GM19328 (cell line): ENCODE results near the gene PLXNB3.
"Not testable (repeated sequence)": the region's sequence is repeated elsewhere in the genome, so short reads cannot be mapped to it uniquely, and the experiment has no call there.

Experiments used
- ATAC-seq: cut with Tn5 transposase; IDR thresholded peaks from one replicate; pipeline ENCODE4 v1.9.1; 2021; ENCODE audit warnings: mild to moderate bottlenecking, moderate library complexity; ENCODE audit not compliant: unreplicated experiment

PLXNB3 gene

DNA sequence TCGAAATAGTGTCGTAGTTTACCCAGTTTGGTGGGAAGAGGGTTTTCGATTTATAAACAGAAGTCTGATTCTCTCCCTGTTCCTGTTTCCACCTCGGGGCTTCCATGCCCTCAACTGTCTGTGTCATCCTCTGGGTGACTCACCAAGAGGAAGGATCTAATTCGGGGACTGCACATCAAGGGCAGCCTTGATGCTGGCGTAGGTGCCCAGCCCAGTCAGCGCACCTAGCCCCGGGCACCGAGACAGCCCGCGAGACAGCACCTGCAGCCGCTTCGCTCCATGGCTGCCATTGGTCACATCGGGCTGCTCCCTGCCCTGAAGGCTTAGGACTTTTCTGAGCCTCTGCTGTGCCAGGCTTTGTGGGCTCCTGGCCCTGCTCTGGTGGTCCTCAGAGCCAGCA lies 31.6 kb upstream of the PLXNB3 start:
- ATAC-seq = no peak

DNA sequence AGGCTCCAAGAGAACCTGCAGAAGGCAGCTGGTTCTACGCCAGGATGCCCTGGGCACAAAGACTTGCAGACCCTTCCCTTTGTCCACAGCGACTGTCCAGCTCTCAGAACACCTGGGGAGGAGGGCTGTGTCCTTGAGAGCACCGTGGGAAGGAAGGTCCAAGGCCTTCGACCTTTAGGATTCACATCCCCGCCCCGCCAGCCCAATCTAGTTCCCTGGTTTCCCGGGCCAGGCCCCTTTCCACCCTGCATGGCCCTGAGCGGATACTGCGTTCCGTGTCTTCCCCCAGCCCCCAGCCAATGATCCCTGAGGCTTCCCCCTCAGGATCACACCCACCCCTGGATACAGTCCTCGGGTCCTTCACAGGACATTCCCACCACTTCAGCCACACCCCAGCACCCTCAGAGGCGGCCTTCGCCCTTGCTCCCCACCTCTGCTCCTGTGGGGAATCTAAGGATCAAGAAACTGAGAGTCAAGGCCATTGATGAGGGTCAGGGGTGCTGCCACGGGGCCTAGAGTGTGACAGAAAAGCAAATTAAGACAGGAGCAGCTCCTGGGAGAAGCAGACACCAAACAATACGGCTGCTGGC lies 30.3 kb upstream of the PLXNB3 start:
- no peak for ATAC-seq

DNA sequence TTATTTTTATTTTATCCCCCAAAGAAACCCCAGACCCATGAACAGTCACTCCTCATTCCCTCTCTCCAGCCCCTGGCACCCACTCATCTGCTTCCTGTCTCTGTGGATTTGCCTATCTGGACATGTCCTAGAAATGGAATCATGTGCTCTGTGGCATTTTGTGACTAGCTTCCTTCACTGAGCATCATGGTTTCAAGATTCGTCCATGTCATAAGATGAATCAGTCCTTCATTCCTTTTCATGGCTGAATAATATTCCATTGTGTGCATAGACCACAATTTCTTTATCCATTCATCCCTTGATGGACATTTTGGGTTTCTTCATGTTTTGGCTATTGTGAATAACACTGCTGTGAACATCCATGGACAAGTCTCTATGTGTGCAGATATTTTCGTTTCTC lies 29.2 kb upstream of the PLXNB3 start:
- ATAC-seq = no peak

DNA sequence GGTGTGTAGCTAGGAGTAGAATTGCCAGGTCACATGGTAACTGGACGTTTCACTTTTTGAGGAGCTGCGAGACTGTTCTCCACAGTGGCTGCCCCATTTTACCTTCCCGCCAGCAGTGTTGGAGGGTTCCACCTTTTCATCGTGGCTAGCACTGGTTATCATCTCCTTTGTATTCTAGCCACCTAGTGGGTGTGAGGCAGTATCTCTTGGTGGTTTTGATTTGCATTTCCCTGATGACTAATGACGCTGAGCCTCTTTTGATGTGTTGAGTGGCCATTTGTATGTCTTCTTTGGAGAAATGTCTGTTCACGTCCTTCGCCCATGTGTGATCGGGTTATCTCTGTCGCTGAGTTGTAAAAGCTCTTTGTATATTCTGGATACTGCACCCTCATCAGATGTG lies 28.8 kb upstream of the PLXNB3 start:
- no peak for ATAC-seq

DNA sequence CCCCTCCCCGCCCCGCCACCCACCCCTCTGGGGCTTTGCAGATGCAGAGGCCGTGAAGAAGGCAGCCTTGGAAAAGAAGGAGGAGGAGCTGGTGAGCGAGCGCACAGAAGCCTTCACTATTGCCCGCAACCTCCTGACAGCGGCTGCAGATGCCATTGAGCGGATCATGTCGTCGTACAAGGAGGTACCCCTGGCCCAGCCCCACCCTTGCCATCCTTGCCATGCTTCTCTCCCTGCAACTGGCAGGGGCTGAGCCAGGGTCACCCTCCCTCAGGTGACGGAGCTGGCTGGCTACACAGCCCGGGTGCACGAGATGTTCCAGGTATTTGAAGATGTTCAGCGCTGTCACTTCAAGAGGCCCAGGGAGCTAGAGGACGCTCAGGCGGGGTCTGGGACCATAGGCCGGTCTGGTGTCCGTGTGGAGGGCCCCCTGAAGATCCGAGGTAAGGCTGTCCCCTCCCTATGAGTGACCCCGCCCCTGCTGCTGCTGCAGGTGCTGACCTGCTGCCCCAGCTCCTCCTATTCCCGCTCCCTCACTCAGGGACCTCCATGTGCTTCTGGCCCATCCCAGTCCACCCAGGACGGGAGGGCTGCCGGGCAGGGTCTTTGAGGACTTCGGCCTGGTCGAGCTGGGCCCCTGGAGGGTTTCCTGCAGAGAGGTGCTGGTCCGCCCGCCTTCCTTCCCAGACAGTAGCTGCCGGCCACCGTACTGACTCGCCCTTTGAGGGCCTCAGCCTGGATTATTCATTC lies 27.8 kb upstream of the PLXNB3 start:
- ATAC-seq = no peak

DNA sequence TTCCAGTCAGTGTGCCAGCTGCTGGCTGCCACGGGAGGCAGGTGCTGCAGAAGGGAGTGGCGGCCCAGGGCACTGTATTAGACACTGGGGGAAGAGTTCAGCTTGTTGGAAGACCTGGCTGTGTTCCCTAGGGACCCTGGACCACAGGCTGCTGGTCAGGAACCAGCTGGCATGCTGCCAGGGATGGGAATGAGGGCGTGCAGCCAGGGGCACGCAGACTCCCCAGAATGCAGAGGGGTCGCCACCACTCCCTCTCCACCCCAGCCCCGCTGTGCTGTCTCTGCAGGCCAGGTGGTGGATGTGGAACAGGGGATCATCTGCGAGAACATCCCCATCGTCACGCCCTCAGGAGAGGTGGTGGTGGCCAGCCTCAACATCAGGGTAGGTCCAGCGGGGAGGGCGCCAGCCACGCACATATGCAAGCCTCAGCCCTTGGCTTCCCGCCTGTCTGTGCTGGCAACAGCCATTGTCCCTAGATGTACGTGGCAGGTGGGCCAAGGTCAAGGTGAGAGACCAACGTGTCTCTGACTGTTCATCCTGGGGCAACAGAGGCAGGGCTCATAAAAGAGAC lies 27.1 kb upstream of the PLXNB3 start:
- ATAC-seq = no peak

DNA sequence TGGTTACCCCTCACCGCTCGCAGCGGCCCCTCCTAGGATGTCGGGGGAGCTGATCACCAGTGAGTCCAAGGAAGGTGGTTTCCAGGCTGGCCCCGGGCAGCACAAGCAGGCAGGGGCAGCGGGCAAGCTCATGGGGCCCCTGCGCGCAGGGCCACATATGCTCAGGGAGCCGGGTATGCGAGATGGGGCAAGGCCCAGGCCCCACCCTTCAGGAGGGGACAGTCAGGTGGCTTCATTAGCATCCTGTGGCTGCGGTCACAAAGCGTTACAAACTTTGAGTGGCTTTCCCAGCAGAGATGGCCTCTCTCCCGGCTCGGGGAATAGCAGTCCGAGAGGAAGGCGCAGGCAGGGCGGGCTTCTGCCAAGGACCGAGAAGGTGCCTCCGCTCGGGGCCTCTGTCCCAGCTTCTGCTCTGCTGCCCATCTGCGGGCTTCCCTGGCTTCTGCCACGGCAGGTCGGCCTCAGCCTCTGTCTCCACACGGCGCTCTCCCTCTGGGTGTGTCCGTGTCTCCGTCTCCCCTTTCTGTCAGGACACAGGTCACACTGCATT lies 25.9 kb upstream of the PLXNB3 start:
- no peak for ATAC-seq

DNA sequence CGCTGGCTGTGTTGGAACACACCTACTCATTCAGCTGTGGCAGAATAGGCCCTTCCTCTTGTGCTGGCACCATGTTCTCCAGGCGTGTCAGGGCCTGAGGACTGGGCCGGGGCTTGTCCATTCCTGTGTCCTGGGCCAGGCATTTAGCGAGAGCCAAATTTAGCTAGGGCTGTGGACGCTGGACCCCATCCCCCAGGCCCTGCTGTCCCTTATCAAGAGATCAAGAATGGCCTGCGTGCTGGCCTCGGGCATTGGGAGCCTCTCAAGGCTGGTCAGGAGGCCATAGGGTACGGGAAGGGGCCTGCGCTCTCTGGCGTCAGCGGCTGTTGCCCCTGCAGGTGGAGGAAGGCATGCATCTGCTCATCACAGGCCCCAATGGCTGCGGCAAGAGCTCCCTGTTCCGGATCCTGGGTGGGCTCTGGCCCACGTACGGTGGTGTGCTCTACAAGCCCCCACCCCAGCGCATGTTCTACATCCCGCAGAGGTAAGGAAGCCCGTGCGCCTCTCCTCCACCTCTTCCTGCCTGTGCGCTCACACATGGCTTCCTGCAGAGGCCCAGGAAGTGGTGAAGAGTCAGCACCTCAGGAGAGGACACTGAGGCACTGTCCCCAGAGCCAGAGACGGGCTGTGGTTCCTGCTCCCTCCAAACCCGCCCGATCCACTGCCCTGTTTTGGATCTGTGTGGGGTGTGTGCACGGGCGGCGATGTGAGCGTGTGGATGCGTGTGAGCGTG lies 24.1 kb upstream of the PLXNB3 start:
- no peak for ATAC-seq

DNA sequence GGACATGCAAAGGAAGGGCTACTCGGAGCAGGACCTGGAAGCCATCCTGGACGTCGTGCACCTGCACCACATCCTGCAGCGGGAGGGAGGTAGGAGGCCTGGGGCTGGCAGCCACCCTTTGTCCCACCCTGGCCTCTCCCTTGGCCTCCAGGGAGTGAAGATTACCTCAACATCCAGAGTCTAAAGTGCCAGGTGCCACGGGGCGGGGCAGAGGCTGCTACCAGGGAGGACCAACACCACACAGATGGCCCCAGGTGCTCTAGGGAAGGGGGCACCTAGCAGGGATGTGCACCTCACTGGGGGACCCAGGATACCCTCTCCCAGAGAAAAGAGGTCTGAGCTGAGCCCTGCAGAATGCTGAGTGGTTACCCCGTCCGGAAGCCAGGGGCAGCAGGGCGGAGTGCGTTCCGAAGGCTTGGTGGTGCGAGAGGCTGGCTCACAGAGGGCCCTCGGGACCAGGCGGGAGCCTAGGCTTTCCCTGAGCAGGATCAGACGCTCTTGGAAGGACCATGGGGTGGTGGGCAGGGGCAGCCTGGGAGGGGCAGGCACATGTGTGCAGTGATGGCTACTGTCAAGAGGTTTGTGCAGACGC lies 23.3 kb upstream of the PLXNB3 start:
- ATAC-seq = no peak

DNA sequence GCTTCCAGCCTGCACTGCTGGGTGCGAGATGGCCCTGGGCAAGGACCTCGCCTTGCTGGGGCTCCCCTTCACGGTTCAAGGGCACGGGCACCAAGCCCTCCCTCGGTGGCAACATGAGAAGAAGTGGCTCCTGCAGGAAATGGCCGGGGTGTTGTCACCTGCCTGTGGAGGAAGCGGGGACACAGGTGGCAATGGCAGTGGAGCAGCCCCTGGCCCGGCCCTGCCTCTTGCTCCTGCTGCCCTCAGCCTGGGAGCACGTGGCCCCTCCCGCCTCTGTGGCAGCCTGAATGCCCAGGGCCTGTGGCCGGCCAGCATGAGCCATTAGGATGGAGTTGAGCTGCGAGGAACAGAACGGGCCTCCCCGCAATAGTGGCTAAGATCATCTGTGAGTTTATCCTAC lies 22.6 kb upstream of the PLXNB3 start:
- no peak for ATAC-seq

DNA sequence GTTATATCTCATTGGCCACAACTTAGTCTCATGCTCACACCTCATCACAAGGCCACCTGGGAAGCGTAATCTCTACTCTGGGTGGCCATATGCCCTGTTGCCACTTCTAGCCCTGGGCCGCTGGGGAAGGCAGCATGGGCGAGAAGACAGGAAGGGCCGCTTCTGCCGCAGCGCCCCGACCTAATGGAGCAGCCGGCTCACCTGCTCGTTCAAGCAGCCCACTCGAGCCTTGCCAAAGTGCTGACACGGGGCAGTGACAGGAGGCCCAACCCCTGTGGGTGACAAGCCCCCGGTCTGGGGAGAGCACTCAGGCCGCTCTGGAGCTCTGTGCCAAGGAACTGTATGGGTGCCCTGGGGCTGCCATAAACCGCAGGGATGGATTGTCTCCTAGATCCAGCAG lies 21.9 kb upstream of the PLXNB3 start:
- not testable (repeated sequence) for ATAC-seq

DNA sequence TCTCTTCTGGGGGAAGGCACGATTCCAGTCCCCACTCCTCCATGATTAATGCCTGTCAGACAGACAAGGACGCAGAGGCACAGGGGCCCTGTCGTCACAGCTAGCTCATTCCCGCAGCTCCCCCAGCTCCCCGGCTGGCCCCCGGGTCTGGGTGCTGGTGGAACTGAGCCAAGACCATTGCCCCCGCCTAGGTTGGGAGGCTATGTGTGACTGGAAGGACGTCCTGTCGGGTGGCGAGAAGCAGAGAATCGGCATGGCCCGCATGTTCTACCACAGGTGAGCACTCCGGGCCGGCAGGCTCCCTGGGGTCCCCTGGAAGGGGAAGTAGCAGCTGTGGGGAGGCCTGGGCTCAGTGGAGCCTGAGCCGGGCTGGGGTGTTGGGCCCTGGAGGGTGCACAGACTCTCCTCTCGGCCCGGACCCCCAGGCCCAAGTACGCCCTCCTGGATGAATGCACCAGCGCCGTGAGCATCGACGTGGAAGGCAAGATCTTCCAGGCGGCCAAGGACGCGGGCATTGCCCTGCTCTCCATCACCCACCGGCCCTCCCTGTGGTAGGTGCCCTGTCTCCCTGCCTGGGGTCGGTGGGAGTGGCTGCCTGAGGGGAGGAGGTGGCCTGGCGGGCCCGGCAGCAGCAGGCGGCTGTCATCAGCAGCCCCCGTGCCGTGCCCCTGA lies 21.1 kb upstream of the PLXNB3 start:
- not testable (repeated sequence) for ATAC-seq

DNA sequence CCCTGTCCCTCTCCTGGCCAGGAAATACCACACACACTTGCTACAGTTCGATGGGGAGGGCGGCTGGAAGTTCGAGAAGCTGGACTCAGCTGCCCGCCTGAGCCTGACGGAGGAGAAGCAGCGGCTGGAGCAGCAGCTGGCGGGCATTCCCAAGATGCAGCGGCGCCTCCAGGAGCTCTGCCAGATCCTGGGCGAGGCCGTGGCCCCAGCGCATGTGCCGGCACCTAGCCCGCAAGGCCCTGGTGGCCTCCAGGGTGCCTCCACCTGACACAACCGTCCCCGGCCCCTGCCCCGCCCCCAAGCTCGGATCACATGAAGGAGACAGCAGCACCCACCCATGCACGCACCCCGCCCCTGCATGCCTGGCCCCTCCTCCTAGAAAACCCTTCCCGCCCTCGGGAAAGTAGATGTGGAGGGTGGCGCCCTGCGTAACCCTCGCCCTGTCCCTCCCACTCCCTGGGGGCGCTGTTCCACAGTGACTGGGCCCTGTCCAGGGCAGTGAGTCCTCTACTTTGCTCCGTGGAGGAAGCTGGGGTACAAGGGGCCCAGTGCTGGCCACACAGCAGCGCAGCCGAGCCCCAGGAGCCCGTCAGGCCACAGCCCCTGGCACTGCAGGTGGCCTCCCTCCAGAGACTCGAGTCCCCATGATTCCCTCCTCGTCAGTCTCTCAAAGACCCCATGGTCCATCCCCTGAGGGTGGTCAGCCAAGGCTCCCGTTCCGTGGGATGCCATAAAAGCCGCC lies 20.4 kb upstream of the PLXNB3 start:
- ATAC-seq = not testable (repeated sequence)

DNA sequence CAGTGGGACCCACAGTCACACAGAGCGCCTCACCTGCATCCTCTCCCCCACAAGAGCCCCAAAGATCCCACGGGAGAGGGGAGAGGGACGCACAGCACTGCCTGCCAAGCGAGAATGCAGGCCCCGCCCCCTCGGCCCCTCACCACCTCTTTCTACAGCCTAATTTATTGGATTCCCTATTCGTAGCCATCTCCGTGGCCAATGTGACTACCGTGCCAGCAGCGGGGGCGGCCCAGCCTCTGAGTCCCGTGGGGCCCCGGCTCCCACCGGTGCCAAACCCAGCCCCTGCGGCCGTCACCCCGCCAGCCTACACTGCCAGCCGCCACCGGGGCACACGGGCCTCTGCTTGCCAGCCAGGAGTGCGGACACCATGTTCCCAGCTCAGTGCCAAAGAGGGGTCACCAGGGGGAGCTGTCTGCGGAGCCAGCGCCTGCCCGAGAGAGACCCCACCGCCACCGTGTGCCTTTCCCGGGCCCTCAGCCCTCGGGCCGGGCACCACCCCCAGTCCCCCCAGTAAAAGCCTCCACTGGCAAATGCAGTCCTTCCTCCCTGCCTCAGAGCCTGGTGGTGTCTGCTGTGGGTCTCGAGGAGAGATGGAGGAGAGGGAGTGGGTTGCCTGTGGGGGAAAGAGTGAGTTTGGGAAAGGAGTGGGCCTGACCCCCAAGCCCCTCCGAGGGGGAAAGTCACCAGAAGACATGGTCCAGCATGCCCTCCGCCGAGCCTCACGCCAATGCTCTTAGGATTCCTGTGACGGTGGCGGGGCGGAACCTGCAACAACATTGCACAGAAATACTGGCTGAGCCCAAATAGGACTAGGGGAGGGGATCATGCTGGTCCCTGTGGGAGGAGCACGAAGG lies 19.6 kb upstream of the PLXNB3 start:
- ATAC-seq = no peak

DNA sequence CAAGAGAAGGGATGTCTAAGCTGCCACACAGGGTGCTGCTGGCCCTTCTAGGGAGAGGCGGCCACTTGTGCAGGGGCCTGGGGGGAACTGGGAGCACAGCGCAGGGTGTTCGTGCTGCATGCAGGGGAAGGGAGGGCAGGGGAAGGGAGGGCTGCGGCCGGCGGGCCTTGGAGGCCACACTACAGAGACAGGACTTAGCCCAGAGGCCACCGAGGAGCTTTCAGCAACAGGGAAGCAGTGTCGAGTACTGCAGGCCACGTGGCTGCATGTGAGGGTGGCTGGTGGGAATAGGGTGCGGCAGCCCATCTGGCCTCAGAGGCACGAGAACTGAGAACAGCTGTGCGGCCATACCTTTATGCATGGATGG lies 19.0 kb upstream of the PLXNB3 start:
- ATAC-seq = not testable (repeated sequence)

DNA sequence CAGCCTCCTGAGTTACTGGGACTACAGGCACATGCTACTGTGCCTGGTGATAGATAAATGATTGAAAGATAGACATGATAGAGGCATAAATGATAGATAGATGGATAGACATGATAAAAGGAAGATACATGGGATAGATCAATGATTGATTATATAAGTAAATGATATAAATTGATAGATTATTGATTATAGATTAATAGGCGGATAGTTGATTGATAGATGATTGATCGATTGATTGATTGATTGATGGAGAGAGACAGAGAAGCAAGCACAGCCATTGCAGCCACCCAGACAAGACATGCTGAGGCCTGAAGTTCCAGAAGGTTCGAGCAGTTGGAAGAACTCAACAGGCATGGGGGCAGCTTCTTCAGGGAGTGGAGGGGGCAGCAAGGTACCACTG lies 17.7 kb upstream of the PLXNB3 start:
- ATAC-seq = no peak

DNA sequence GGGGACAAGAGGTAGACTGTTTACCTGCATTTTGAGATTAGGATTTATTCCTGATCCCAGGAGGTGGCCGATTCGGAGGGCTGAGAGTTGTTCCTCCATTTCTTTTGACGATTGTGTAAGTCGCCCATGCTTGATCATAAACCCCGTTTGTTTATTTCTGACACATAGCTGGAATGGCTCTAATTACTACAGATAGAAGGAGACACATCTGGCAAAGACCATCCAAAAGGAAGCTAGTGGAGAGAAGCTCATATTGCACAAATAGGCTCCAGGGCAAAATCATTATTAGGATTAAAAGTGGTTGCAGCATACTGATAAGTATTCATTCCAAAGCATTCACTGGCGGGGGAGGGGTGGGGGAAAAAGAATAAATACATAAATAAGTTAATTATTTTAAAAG lies 17.1 kb upstream of the PLXNB3 start:
- not testable (repeated sequence) for ATAC-seq

DNA sequence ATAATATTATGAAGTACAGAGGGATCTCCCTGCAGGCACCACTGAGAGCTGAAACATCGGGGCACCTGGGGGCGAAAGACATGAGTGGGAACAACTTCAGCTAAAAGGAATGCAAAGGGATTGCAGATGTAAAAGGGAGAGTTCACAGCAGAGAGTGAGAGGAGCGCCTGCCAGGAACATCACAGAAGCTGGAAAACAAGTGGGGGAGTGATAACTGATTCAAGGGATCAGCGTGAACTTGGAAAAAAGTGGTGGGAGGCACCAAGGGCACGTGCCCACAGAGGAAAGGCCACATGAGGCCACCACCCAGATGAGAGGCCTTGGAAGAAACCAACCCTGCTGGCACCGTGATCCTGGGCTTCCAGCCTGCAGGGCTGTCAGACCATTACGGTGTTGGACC lies 15.0 kb upstream of the PLXNB3 start:
- ATAC-seq = not testable (repeated sequence)
